HG03571 (cell line): ENCODE data around the gene KLK8.

ENCODE experiments used
- ATAC-seq: cut with Tn5 transposase; IDR thresholded peaks from one replicate; pipeline ENCODE4 v1.9.1; 2021; ENCODE audit not compliant: unreplicated experiment

Gene KLK8

DNA sequence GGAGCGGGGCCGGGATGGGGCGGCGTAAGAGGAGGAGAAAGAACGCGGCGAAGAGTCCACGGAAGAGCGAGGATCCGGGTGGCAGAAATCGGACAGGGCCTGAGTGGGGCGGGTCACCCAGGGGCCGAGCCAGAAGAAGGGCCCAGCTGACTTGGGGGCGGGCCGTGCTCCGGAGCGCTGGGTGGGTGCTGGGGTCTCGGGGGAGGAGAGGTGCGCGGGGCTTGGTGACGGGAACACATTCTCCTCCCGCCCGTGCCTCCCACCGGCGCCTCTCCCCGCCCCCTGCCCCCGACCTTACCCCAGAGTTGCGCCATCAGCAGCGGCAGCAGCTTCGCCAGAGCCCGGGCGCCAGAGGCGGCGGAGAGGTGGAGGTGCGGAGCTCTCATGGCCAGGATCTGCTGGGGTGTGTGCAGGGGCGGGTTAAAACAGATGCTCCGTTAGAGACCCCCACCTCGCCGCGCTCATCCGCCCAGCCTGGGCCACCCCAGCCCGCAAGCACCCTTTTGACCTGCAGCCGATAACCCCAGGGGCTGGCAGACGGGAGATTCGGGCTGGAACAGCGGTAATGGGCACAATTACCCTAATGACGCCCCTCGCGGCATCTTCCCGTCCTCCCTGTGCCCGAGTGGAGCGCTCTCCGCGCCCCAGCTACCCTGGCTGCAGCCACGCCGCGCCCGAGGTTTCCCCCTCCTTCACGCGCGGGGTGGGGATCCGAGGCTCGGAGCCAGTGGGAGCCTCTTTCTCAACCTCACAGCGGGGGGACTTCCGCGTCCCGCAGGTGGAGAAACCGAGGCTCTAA is 17.5 kb upstream of the KLK8 start:
- ATAC-seq, result no peak

DNA sequence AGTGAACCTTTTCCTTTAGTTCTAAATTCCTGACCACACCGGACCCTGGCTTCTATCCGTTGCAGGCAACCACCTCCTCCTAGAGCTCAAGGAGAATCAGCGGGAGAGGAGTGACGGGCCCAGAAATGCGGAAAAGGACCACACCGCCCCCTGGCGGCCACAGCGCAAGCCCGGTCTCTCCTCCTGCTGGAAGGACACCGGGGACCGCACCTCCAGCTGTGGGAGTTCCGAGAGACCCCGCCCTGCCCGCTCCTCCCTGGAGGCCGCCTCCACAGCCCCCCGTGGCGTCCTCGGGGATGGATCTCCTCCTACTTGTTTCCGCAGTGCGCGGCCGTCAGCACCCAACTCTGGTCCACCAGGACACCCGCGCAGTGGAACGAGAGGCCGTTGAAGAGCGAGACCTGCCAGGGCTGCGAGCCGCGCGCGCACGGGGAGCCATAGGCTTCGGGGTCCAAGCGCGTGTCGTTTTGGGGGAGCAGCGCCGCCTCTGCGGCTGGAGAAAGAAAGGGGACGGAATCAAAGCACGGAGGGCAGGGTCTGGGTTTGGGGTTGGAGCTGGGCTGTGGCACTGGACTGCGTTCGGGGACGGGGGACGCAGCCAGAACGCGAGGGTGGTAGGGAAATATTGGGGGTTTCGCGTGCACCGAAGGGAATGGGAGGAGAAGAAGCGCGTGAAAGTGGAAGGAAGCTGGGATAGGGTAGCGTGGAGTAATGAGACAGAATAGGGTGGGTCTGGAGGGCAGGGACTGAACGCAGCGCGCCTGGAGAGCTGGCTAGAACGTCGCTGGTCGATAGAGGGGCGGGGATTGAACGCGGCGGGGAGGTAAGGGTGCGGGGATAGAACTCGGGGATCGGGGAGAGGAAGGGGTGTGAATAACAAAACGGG is 15.6 kb upstream of the KLK8 start:
- no peak for ATAC-seq

DNA sequence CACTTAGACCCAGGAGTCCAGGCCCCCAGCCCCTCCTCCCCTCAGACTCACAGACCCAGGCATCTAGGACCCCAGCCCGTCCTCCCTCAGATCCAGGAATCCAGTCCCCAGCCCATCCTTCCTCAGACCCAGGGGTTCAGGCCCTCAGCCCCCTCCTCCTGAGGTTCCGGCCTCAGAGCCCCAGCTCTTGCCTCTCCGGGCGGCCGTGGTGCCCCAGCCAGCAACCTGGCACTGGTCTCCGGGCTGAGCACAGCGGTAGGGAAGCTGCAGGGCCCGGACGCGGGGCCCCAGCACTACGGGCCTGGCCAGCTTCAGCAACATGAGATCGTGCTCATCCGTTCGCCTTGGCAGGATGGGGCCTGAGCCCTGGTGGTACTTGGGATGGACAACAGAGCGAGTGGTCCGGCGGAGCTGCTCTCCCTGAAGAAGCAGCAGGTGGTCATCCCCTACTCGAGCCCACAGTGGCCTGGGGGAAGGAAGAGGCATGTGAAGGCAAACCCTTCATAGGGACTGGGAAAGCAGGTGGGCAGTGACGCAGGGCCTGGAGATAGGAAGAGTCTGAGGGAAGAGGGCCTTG is 14.4 kb upstream of the KLK8 start:
- no peak for ATAC-seq

DNA sequence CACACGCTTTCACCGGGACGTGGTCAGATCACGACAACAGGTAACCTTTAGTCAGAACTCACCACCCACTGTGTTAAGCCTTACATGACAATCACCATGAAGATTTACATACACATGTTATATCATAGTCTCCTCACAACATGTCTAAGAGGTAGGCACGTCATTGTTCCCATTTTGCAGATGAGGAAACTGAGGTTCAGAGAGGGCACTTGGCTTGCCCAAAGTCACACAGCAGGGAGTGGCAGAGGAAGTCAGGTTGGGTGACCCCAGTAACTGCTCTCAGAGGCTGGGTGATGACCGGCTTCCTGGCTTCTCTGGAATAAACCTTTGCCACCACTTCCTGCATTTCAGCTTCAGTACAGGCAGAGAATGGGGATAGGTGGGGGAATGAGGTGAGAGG is 12.8 kb upstream of the KLK8 start:
- no peak for ATAC-seq

DNA sequence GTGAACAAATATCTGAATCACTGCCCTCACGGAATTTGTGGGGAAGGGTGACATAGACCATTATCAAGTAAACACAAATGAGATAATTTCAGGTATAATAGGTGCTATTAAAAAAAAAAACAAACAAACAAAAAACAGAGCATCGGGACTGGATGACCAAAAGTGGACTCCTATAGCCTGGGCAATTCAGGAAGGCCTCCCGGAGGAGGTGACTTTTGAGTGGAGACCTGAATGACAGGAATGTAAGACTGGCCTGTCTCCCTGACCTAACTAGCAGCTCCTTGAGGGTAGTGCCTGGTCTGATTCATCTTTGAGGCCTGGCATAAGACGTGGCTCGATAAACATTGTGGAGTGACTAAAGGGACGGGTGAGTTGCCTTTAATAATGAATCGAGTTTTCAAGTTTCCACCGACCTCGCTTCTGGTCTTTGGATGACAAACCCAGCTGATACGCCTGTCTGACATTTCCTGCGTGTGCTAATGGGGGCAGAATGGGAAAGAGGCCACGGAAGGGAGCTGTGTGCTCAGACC is 11.3 kb upstream of the KLK8 start:
- ATAC-seq, result no peak

DNA sequence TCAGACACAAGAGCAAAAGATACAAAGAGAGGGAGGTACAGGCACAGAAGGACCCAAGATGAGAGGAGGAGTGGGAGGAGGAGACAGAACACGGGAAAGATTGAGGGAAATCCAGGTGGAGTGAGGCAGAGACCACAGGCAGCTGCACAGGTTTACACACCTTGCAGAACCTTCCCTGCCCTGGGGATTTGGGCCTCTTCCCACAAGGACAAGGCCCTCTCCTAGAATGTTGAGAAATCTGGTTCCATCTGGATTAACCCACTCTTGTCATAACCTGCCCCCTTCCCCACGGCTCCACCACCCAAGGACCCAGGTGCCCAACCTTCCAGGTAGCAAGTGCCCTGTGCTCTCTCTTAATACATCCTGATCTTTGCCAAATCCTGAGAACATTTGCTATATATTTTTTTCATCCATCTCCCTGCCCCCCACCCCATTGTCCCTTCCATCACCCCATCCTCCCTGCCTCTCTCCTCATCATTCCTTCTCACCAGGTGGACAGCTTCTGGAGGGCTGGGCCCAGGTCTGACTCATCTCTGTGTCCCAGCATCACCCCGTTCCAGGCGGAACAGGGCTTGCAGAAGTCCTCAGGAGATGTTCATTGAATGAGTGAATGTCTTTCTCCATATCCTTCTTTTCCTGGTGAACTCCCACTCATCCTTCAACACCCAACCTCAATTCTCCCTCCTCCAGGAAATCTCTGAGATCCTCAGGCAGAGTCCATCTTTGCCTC is 8.8 kb upstream of the KLK8 start:
- ATAC-seq, result no peak

DNA sequence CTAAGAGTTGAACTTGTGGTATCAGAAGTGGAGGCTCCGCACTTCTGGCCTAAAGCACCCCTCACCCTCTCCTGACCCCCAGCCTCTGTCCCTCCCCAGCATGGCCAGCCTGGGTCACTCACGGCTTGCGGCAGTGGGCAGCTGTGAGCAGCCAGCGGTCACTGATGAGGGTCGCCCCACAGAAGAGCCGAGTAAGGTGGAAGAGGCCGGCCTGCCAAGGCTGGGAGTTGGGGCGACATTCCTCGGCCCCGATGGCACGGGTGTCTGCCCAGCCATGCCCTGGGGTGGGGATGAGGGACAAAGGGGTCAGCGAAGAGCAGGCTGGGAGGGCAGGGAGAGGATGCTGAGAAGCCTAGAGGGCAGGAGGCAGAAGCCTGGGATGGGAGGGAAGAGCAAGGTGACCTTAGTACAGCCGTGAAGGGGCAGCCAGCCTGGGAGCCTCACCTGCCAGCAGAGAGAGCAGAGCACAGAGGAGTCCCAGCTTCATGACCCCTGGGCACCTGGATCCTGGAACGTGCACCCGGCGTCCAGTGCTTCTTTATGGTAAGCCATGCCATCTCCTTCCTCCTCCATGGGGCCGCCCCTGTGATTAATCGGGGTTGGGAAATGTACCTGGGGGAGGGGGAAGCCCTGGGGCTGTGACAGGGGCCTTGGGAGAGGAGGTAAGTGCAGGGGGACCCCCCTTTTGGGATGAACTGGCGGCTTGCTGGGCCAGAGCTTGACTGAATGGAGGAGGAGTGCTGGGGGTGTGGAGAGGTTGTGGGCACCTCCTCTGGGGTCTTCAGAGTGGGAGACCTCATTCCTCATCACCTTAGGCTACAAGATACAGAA is 7.9 kb upstream of the KLK8 start:
- no peak for ATAC-seq

DNA sequence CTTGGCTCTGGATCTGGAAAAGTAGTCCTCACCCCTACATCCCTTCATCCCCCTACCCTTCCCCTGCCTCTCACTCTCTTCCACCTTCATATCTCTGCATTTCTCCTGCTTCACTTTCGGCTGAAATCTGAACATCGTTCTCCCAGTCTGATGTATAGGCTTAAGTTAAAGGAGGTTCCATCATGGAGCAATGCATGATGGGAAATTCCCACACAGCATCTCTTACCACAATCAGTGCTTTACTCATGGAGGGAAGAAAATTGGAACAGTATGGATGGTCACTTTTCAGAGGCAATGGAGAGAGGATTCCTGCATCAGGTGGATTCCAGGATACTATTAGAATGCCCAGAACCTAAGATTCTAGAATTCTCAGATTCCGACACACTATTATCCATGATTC is 6.1 kb upstream of the KLK8 start:
- ATAC-seq, result no peak

DNA sequence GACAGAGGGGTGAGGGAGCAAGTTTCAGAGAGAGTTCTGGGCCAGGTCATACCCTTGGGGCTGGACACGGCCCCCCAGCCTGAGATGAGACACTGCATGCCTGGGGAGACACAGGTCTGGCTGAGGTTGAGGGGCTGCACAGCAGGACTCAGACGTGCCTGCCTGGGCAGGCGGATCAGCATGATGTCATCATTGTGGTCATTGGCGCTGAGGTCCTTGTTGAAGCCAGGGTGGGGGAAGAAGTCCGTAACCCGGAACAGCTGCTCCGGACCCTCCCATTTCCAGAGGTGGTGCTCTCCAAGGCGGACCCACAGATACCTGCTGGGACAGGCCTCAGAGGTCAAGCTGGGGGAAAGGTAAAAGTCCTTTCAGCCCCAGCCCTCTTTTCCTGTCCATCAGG is 5.0 kb upstream of the KLK8 start:
- ATAC-seq, result no peak

DNA sequence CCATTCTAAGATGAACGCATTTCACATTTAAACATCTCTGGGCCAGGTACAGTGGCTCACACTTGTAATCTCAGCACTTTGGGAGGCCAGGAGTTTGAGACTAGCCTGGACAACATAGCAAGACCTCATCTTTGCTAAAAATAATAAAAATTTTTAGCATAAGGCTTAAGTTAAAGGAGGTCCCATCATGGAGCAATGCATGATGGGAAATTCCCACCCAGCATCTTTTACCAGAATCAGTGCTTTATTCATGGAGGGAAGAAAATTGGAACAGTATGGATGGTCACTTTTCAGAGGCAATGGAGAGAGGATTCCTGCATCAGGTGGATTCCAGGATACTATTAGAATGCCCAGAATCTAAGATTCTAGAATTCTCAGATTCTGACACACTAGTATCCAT is 3.8 kb upstream of the KLK8 start:
- no peak for ATAC-seq

DNA sequence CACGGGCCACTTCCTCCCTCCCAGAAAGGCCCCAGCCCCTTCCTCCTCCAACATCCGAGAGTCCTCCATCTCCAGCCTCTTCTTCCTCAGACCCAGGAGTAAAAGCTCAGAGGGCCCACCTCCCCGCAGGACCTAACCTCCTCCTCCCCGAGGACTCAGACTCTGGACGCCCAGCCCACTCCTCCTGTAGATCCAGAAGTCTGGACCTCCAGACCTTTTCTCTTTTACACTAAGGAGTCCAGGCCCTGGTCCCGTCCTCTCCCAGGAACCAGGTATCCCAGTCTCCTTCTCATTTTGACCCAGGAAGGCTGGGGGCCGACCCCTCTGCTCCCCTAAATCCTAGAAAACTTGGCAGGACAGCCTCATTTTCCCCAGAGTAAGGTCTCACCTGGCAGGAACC is 1.9 kb upstream of the KLK8 start:
- ATAC-seq, result no peak

DNA sequence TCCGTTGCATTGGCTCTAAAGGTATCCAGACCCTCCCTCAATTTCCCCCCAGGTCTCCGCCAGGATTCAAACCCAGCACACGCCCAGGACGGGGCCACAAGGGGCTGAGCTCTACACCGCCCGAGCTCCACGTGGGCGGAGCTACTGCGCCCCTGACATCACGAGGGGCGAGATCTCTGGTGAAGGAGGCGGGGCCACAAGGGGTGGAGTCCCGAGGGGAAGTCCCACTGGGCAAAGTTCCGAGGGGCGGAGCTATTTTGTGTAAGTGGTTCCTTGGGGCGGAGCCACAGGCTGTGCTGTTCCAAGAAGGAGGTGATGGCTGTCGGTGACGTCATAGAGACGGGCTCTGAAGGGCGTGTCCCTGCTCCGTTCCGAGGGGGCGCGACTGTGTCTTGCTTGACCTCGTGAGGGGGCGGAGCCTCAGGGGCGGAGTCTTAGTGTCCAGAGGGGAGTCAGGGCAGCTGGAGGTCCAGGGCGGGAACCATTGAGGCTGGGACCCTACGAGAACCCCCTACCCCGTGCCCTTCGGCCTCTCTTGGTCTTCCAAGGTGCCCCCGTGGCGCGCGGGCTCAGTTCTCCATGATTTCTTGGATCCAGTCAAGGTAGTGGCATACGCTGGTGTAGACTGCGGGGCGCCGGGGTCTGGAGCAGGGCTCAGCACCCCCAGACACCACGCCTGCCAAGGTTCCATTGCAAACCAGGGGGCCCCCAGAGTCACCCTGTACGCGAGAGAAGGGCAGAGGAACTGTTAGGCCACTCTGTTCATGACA is 1.3 kb upstream of the KLK8 start:
- no peak for ATAC-seq

DNA sequence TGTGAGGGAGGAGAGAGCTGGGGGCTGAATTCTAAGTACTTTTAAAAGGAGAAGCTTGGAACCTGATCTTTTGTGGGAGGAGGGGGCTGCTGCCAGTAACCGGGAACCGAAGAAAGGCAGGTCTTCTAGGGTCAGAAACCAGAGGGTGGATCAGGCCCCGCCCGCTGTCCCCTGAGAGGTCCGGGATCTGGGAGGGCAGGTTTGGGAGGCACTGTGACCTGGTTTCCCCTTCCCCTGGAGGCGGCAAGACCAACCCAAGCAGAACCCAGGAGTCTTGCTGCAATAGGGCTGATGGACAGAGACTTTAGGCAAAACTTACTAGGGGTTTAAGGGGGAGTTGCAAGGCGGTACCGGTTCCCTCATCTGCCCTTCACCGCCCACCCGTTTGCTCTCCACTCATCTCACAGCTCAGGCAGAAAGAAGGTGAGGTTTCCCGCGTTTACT is 707 bp upstream of the KLK8 start:
- ATAC-seq, result no peak

DNA sequence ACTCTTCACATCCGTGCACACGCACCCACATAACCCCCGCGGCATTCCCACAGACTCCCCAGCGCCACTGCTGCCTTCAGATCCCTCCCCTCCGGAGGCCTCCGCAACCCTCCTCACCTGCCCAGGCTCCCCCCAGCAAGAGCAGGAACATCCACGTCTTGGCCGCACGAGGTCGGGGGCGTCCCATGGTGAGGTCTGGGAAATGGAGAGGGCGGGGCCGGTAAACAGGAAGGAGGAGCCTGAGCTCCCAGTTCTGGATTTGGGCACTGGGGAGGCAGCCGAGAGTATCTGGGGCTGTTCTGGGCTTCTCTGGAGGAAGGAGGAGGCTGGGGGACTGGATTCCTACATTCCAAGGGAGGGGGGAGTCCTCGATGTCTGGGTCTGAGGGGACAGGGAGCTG is 423 bp downstream of the KLK8 start:
- ATAC-seq, result no peak

DNA sequence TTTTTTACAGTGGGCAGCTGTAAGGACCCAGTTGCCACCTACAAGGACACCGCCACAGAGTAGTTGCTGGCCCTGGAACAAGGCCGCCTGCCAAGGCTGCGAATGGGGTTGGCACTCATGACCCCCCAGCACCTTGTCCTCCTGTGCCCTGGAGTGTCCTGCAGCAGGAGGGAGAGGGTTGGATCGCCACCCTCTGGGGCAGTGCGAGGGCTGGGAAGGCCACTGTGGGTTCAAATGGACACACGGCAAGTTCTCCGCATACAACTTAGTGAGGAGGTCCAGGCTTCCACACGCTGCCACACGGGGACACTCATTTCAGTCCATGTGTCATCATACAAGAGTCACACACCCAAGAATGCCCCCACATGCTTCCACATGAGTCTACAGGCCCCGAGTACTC is 978 bp downstream of the KLK8 start:
- ATAC-seq, result no peak

DNA sequence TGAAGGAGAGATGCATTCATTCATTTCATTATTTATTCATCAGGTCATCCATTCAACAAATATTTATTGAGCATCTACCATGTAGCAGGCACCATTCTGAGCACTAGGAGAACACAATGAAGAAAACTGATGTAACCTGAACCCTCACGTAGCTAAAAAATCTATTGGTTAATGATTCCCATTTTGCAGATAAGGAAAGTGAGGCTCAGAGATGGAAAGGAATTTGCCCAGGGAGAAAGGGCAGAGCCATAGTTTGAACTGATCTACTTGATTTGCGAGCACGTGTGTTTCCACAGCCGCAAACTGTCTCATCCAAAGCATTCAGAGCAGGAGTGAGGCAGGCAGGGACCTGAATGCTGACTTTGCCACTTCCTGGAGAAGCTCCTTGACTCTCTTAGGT is 2.7 kb downstream of the KLK8 start:
- ATAC-seq, result no peak

DNA sequence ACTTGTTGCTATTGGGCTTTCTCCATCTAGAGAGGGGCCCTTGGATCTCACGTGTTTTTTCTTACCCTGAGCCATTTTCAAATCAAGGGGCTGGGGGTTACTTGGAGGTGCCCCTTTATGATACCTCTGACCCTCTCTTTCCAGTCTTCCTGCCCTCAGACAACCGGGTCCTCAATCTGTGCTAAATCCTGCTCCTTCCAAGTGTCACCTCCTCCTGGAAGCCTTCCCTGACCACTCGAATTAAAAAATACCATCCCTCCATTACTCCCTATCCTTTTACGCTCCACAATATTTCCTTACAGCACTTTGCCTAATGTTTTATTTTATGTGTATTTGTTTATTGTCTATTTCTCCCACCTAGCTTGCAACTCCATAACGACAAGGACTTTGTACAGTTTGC is 3.3 kb downstream of the KLK8 start:
- no peak for ATAC-seq

DNA sequence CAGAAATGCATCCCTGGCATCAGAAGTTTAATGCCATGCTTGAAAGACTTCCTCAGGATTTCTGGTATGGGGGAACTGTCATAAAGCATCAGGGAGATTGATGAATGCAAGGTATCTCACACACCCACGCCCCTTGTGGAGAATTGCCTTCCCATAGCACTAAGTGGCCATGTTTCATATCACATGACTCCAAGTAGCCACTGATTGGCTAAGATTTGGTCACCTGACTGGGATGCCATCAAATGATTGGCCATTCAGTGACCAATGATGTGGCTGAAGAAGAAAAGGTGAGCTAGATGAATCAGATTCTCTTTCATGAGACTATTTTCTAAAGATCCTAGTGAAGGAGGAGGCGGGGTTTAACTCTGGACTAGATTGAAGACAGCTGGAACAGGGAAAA is 7.3 kb downstream of the KLK8 start:
- no peak for ATAC-seq

DNA sequence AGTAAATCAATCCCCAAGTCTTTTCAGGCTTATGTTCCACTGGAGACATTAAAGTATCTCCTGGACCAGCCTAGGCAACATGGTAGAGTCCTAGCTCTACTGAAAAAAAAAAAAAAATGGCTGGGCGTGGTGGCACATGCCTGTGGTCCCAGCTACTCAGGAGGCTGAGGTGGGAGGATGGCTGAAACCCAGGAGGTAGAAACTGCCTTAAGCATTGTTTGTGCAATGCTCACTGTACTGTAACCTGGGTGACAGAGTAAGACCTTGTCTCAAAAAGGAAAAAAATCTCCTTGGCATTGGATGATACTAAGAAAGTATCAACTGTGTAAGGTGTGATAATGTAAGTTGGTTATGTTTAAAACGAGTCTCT is 8.8 kb downstream of the KLK8 start:
- no peak for ATAC-seq
